HepG2 (cell line): ENCODE results near the gene TRIM28. TPM values are rescaled to one million over a fixed set of nuclear protein-coding genes. Genes with fewer than 3 reads are reported as not detected.

ENCODE experiments used
- CHD4 ChIP-seq: fragments of 200-600 bp; sonication (generic); IDR thresholded peaks from 2 replicates; pipeline ENCODE4 v1.7.0; 2017; ENCODE audit warnings: mild to moderate bottlenecking, low read length, borderline replicate concordance
- DMAP1 ChIP-seq: IDR thresholded peaks from 2 replicates; pipeline ENCODE4 v1.6.1; 2016
- FOSL2 ChIP-seq: sonication (generic); formaldehyde crosslinking; IDR thresholded peaks from 2 replicates; pipeline ENCODE4 v1.4.0; 2020; ENCODE audit warnings: missing genetic modification reagents
- GFI1 ChIP-seq: sonication (generic); formaldehyde crosslinking; IDR thresholded peaks from 2 replicates; pipeline ENCODE4 v1.5.0; 2020; ENCODE audit warnings: missing genetic modification reagents, mild to moderate bottlenecking, borderline replicate concordance
- JARID2 ChIP-seq: sonication (generic); formaldehyde crosslinking; IDR thresholded peaks from 2 replicates; pipeline ENCODE4 v1.8.1; 2023; ENCODE audit warnings: missing genetic modification reagents, inconsistent platforms; ENCODE audit not compliant: insufficient replicate concordance
- MXD4 ChIP-seq: IDR thresholded peaks from 2 replicates; pipeline ENCODE4 v1.6.1; 2016; ENCODE audit warnings: mild to moderate bottlenecking, missing biosample characterization, missing genetic modification reagents
- MXI1 ChIP-seq: IDR thresholded peaks from 3 replicates; pipeline ENCODE4 v1.6.1; 2012; ENCODE audit warnings: low read depth, low read length, inconsistent platforms, borderline replicate concordance
- NFYC ChIP-seq: IDR thresholded peaks from 2 replicates; pipeline ENCODE4 v1.6.1; 2016; ENCODE audit warnings: missing genetic modification reagents, missing compliant biosample characterization
- NR2F2 ChIP-seq: IDR thresholded peaks from 2 replicates; pipeline ENCODE4 v1.6.1; 2012; ENCODE audit warnings: low read depth, inconsistent platforms, borderline replicate concordance
- POLR2AphosphoS5 ChIP-seq: IDR thresholded peaks from 2 replicates; pipeline ENCODE4 v1.6.1; 2012; ENCODE audit warnings: low read depth, low read length
- PRDM15 ChIP-seq: sonication (generic); formaldehyde crosslinking; IDR thresholded peaks from 2 replicates; pipeline ENCODE4 v1.4.0; 2020; ENCODE audit warnings: missing genetic modification reagents
- SP1 ChIP-seq, 2 experiments: fragments of 450-650 bp in 1 of 2; sonication (generic) in 1 of 2; formaldehyde crosslinking in 1 of 2; IDR thresholded peaks; 2 replicates each; pipeline versions ENCODE4 v1.4.0 to v1.6.1; 2016 to 2020; ENCODE audit warnings: missing genetic modification reagents in 1 of 2
- TEAD2 ChIP-seq: sonication (generic); formaldehyde crosslinking; IDR thresholded peaks from 2 replicates; pipeline ENCODE4 v1.9.0; 2021; ENCODE audit warnings: missing genetic modification reagents
- THAP9 ChIP-seq: sonication (generic); formaldehyde crosslinking; IDR thresholded peaks from 2 replicates; pipeline ENCODE4; 2020; ENCODE audit warnings: missing genetic modification reagents, mild to moderate bottlenecking, borderline replicate concordance
- ZNF557 ChIP-seq: sonication (generic); formaldehyde crosslinking; IDR thresholded peaks from 2 replicates; pipeline ENCODE4 v1.4.0; 2020; ENCODE audit warnings: missing genetic modification reagents
- ZNF749 ChIP-seq: sonication (generic); formaldehyde crosslinking; IDR thresholded peaks from 2 replicates; pipeline ENCODE4 v1.8.0; 2022; ENCODE audit warnings: mild to moderate bottlenecking, missing genetic modification reagents, moderate library complexity, borderline replicate concordance
- polyA plus RNA-seq, 8 experiments: library from polyadenylated mRNA; depleted of rRNA in 3 of 8; stranded (reverse) in 7 of 8; unstranded in 1 of 8; fragments of >200 nt; fragmentation: Illumina TruSeq in 4 of 8; extraction: Trizol in 4 of 8; gene quantifications; 2 replicates each; pipeline versions ENCODE4 v1.2.1 to v1.2.3, GENCODE V29; 2011 to 2016; ENCODE audit warnings: low read depth in 4 of 8, missing spikeins in 1 of 8, mixed read lengths in 1 of 8; ENCODE audit not compliant: insufficient read depth in 1 of 8
- total RNA-seq, 5 experiments: library from RNA; depleted of rRNA; stranded (reverse); fragments of >200 nt; fragmentation: Illumina TruSeq; extraction: Trizol; gene quantifications; 2 replicates each; pipeline ENCODE4 v1.2.3, GENCODE V29; 2016; ENCODE audit warnings: low read depth in 1 of 5
- TF ChIP-seq, protein P1 (sequence below): sonication (generic); formaldehyde crosslinking; IDR thresholded peaks from 2 replicates; pipeline ENCODE4 v1.5.1; 2020; ENCODE audit warnings: missing genetic modification reagents, mild to moderate bottlenecking, borderline replicate concordance

TRIM28 gene
- total and polyA plus RNA-seq, 2 of the 13 experiments (the other 11 are each of a cell fraction or from before 2014, with no cell fraction given): 361 to 439 TPM

- TF ChIP-seq THAP9 (CRISPR knock-in tag) (peak; percentile 82; the same call in 1 of the 2 replicates), PRDM15 (CRISPR knock-in tag) (no peak), NR2F2 (no peak; the same call in 1 of the 2 replicates), NFYC (CRISPR knock-in tag) (peak; percentile 87), POLR2AphosphoS5 (0 out of 2 replicates have a peak, but pooled peaks have one; percentile 42), MXI1 (peak; percentile 99), JARID2 (CRISPR knock-in tag) (no peak), CHD4 (no peak), ZNF557 (CRISPR knock-in tag) (0 out of 2 replicates have a peak, but pooled peaks have one; percentile 46), SP1 (IDR thresholded peaks at IDR 0.05) (no peak), SP1 (CRISPR knock-in tag; IDR thresholded peaks at IDR 0.05) (peak; percentile 51; the same call in 1 of the 2 replicates), ZNF749 (CRISPR knock-in tag) (no peak), FOSL2 (CRISPR knock-in tag) (no peak; the same call in 1 of the 2 replicates), DMAP1 (CRISPR knock-in tag) (peak; percentile 87), GFI1 (peak; percentile 60; the same call in 1 of the 2 replicates), TEAD2 (no peak), MXD4 (CRISPR knock-in tag) (no peak)
- TF ChIP-seq, protein P1, sequence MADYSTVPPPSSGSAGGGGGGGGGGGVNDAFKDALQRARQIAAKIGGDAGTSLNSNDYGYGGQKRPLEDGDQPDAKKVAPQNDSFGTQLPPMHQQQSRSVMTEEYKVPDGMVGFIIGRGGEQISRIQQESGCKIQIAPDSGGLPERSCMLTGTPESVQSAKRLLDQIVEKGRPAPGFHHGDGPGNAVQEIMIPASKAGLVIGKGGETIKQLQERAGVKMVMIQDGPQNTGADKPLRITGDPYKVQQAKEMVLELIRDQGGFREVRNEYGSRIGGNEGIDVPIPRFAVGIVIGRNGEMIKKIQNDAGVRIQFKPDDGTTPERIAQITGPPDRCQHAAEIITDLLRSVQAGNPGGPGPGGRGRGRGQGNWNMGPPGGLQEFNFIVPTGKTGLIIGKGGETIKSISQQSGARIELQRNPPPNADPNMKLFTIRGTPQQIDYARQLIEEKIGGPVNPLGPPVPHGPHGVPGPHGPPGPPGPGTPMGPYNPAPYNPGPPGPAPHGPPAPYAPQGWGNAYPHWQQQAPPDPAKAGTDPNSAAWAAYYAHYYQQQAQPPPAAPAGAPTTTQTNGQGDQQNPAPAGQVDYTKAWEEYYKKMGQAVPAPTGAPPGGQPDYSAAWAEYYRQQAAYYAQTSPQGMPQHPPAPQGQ: no peak
These were observed 29.2 kb downstream of the TRIM28 start, which contains the start of gene MZF1 (continued) for GRCh38 chr19:58572818-58573657.
